Activated CD8-positive, alpha-beta memory T cell treated with anti-CD3 and anti-CD28 coated beads for 4 hours (primary cell): ENCODE data around the gene LMX1A.

Experiments
- DNase-seq, 2 donors: peaks; one replicate each; pipeline ENCODE4 v3.0.0-alpha.2; 2020; ENCODE audit warnings: low read depth in 2 of 2

The LMX1A gene

GRCh38 chr1:165265196-165265838 lies 91.2 kb downstream of the LMX1A start:
- no peak for DNase-seq

- no peak for DNase-seq
Measured at GRCh38 chr1:165259706-165260428, 96.6 kb downstream of the LMX1A start.

GRCh38 chr1:165259236-165259635 lies 97.3 kb downstream of the LMX1A start:
- DNase-seq = no peak

- no peak for DNase-seq
Measured at GRCh38 chr1:165257969-165258459, 98.5 kb downstream of the LMX1A start.

GRCh38 chr1:165254896-165255625 lies 101.5 kb downstream of the LMX1A start:
- DNase-seq = no peak

- no peak for DNase-seq
Measured at GRCh38 chr1:165254376-165254775, 102.1 kb downstream of the LMX1A start.

GRCh38 chr1:165253818-165254254 lies 102.7 kb downstream of the LMX1A start:
- DNase-seq = no peak

GRCh38 chr1:165248969-165249571 lies 107.4 kb downstream of the LMX1A start:
- DNase-seq = no peak

- no peak for DNase-seq
Measured at GRCh38 chr1:165241952-165242351, 114.6 kb downstream of the LMX1A start.

GRCh38 chr1:165241321-165241720 lies 115.2 kb downstream of the LMX1A start:
- DNase-seq = no peak

GRCh38 chr1:165240492-165240891 lies 116.0 kb downstream of the LMX1A start:
- DNase-seq = no peak

GRCh38 chr1:165239873-165240272 lies 116.6 kb downstream of the LMX1A start:
- no peak for DNase-seq

GRCh38 chr1:165235777-165236291 lies 120.7 kb downstream of the LMX1A start:
- DNase-seq = no peak

GRCh38 chr1:165235155-165235776 lies 121.2 kb downstream of the LMX1A start:
- DNase-seq = no peak

- no peak for DNase-seq
Measured at GRCh38 chr1:165234149-165234548, 122.4 kb downstream of the LMX1A start.

GRCh38 chr1:165228676-165229075 lies 127.8 kb downstream of the LMX1A start:
- DNase-seq = no peak

GRCh38 chr1:165228111-165228655 lies 128.3 kb downstream of the LMX1A start:
- DNase-seq = no peak

GRCh38 chr1:165226326-165226725 lies 130.2 kb downstream of the LMX1A start:
- DNase-seq = no peak

- no peak for DNase-seq
Measured at GRCh38 chr1:165225650-165226049, 130.9 kb downstream of the LMX1A start.

- DNase-seq = no peak
Measured at GRCh38 chr1:165225062-165225461, 131.5 kb downstream of the LMX1A start.

GRCh38 chr1:165224504-165224903 lies 132.0 kb downstream of the LMX1A start:
- no peak for DNase-seq
